GM21576 (cell line): ENCODE data around the gene OR10C1.
"Not testable (repeated sequence)": the region's sequence is repeated elsewhere in the genome, so short reads cannot be mapped to it uniquely, and the experiment has no call there.

ENCODE experiments used
- ATAC-seq: cut with Tn5 transposase; IDR thresholded peaks from one replicate; pipeline ENCODE4 v1.9.1; 2021; ENCODE audit warnings: mild to moderate bottlenecking, moderate library complexity; ENCODE audit not compliant: unreplicated experiment

Gene OR10C1

GRCh38 chr6:29439006-29439405 lies at the start of gene OR10C1:
TSS of gene OR10C1 (plus strand) at chr6:29439306. CDS start at chr6:29440016, 710 bp downstream.
- no peak for ATAC-seq

GRCh38 chr6:29395331-29395730 lies 43.8 kb upstream of the OR10C1 start, which contains the start of gene OR12D2:
TSS of gene OR12D2 (plus strand) at chr6:29395631. CDS start at chr6:29396700, 1,069 bp downstream.
- ATAC-seq: no peak

GRCh38 chr6:29399525-29399924 lies 39.6 kb upstream of the OR10C1 start:
- ATAC-seq: no peak

- no peak for ATAC-seq
These were observed 35.3 kb upstream of the OR10C1 start for GRCh38 chr6:29403801-29404200.

- ATAC-seq: no peak
These were observed 24.5 kb upstream of the OR10C1 start, which contains the start of gene OR12D1 for GRCh38 chr6:29414588-29414987. TSS of gene OR12D1 (plus strand) at chr6:29414928.

- no peak for ATAC-seq
These were observed 19.6 kb upstream of the OR10C1 start for GRCh38 chr6:29419516-29419915.

GRCh38 chr6:29424168-29424567 lies 14.9 kb upstream of the OR10C1 start:
- ATAC-seq: no peak

- no peak for ATAC-seq
These were observed 14.5 kb upstream of the OR10C1 start for GRCh38 chr6:29424575-29424974.

GRCh38 chr6:29425075-29425474 lies 14.0 kb upstream of the OR10C1 start:
- ATAC-seq: no peak

GRCh38 chr6:29426654-29427053 lies 12.5 kb upstream of the OR10C1 start:
- ATAC-seq: no peak

GRCh38 chr6:29436730-29437129 lies 2.4 kb upstream of the OR10C1 start:
- not testable (repeated sequence) for ATAC-seq

GRCh38 chr6:29442719-29443118 lies 3.6 kb downstream of the OR10C1 start:
- ATAC-seq: no peak

- not testable (repeated sequence) for ATAC-seq
These were observed 4.9 kb downstream of the OR10C1 start for GRCh38 chr6:29444031-29444430.

GRCh38 chr6:29447670-29448069 lies 8.6 kb downstream of the OR10C1 start:
- no peak for ATAC-seq

- no peak for ATAC-seq
These were observed 12.5 kb downstream of the OR10C1 start for GRCh38 chr6:29451471-29452193.

GRCh38 chr6:29456971-29457370 lies 17.9 kb downstream of the OR10C1 start, which contains the start of the genes OR11A1 and OR2H1:
TSS of gene OR11A1 (minus strand) at chr6:29457071. CDS start at chr6:29427641, 29,430 bp downstream.
TSS of gene OR2H1 (plus strand) at chr6:29457155. CDS start at chr6:29461770, 4,615 bp downstream.
- ATAC-seq: no peak

- ATAC-seq: no peak
These were observed 22.1 kb downstream of the OR10C1 start for GRCh38 chr6:29461021-29461814.

GRCh38 chr6:29462022-29462421 lies 22.9 kb downstream of the OR10C1 start:
- ATAC-seq: no peak

GRCh38 chr6:29465279-29465678 lies 26.2 kb downstream of the OR10C1 start:
- ATAC-seq: no peak

GRCh38 chr6:29465801-29466200 lies 26.7 kb downstream of the OR10C1 start:
- ATAC-seq: no peak

- no peak for ATAC-seq
These were observed 27.1 kb downstream of the OR10C1 start for GRCh38 chr6:29466241-29466640.

GRCh38 chr6:29474996-29475395 lies 35.9 kb downstream of the OR10C1 start:
- ATAC-seq: no peak
